HL-60 (cell line): ENCODE results near the gene TSPEAR.

Experiments
- DNase-seq, 2 experiments: peaks; one replicate each; pipeline ENCODE4 v3.0.0-alpha.2; 2010 to 2020; ENCODE audit warnings: low read depth in 1 of 2, low spot score in 1 of 2
- H3K27ac ChIP-seq: fragments of 250-450 bp; sonication (Bioruptor Pico); replicated peaks from 2 replicates; pipeline ENCODE4 v1.5.1; 2020; ENCODE audit warnings: mild to moderate bottlenecking, moderate library complexity
- H3K27me3 ChIP-seq: fragments of 250-450 bp; sonication (Bioruptor Pico); 2 replicates; pipeline ENCODE4 v1.5.1; 2021; ENCODE audit warnings: mild to moderate bottlenecking, moderate library complexity; ENCODE audit not compliant: insufficient read depth, poor library complexity, severe bottlenecking
- H3K4me3 ChIP-seq: replicated peaks from 2 replicates; pipeline ENCODE4 v1.5.1; 2011; ENCODE audit warnings: mild to moderate bottlenecking, control low read depth, low read length; ENCODE audit not compliant: insufficient read depth
- GABPA ChIP-seq: IDR thresholded peaks from 2 replicates; pipeline ENCODE4 v1.6.1; 2012; ENCODE audit warnings: low read depth
- POLR2AphosphoS5 ChIP-seq: IDR thresholded peaks from 2 replicates; pipeline ENCODE4 v1.6.1; 2012; ENCODE audit warnings: low read depth
- SPI1 ChIP-seq: IDR thresholded peaks from 2 replicates; pipeline ENCODE4 v1.6.1; 2012; ENCODE audit warnings: low read depth, mild to moderate bottlenecking, borderline replicate concordance
- TF ChIP-seq, protein P1 (sequence below): IDR thresholded peaks from one replicate; pipeline ENCODE4 v1.5.1; 2011; ENCODE audit warnings: low read length, control low read depth, inconsistent platforms; ENCODE audit not compliant: insufficient read depth
- TF ChIP-seq, protein P2 (sequence below): IDR thresholded peaks from 2 replicates; pipeline ENCODE4 v1.6.1; 2012; ENCODE audit warnings: low read depth; ENCODE audit not compliant: insufficient replicate concordance

The TSPEAR gene

DNA sequence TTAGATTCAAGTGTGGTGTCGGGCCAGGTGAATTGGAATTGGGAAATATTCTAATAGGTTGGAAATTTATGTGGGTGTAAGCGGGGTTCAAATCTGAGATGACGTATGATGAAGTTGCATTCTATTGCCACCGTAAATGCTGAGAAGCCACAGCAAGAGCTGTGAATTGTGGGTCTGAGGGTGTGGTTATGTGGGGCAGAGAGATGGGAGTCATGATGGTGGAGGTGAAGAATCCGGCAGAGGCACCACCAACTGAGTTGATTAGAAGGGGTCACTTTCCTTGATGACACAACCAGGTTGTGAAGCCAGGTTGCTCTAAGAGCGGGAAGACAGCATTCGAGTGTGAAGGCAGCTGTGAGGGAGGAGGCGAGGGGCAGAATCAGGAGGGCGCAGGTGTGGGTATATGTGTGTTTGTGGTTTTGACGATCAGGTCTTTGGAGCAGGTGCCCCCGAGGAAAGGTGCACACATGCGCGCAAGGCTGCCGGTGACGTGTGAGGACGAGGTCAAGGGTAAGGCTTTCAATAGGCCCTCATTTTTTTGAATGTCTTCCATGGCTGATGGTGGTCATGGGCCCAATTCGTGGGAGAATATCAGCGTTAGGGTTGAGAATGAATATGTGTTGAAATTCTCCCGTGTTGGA lies 237.3 kb downstream of the TSPEAR start:
- Histone ChIP-seq H3K27ac (no peak overlapping the region), H3K4me3 (no peak overlapping the region), H3K27me3 (no peaks in the 10 kb centered on the region)
- no peak for DNase-seq
- TF ChIP-seq GABPA, result no peak
- no peak for TF ChIP-seq SPI1
- TF ChIP-seq POLR2AphosphoS5, result no peak
- TF ChIP-seq, protein P1, sequence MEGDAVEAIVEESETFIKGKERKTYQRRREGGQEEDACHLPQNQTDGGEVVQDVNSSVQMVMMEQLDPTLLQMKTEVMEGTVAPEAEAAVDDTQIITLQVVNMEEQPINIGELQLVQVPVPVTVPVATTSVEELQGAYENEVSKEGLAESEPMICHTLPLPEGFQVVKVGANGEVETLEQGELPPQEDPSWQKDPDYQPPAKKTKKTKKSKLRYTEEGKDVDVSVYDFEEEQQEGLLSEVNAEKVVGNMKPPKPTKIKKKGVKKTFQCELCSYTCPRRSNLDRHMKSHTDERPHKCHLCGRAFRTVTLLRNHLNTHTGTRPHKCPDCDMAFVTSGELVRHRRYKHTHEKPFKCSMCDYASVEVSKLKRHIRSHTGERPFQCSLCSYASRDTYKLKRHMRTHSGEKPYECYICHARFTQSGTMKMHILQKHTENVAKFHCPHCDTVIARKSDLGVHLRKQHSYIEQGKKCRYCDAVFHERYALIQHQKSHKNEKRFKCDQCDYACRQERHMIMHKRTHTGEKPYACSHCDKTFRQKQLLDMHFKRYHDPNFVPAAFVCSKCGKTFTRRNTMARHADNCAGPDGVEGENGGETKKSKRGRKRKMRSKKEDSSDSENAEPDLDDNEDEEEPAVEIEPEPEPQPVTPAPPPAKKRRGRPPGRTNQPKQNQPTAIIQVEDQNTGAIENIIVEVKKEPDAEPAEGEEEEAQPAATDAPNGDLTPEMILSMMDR, result no peak
- TF ChIP-seq, protein P2, sequence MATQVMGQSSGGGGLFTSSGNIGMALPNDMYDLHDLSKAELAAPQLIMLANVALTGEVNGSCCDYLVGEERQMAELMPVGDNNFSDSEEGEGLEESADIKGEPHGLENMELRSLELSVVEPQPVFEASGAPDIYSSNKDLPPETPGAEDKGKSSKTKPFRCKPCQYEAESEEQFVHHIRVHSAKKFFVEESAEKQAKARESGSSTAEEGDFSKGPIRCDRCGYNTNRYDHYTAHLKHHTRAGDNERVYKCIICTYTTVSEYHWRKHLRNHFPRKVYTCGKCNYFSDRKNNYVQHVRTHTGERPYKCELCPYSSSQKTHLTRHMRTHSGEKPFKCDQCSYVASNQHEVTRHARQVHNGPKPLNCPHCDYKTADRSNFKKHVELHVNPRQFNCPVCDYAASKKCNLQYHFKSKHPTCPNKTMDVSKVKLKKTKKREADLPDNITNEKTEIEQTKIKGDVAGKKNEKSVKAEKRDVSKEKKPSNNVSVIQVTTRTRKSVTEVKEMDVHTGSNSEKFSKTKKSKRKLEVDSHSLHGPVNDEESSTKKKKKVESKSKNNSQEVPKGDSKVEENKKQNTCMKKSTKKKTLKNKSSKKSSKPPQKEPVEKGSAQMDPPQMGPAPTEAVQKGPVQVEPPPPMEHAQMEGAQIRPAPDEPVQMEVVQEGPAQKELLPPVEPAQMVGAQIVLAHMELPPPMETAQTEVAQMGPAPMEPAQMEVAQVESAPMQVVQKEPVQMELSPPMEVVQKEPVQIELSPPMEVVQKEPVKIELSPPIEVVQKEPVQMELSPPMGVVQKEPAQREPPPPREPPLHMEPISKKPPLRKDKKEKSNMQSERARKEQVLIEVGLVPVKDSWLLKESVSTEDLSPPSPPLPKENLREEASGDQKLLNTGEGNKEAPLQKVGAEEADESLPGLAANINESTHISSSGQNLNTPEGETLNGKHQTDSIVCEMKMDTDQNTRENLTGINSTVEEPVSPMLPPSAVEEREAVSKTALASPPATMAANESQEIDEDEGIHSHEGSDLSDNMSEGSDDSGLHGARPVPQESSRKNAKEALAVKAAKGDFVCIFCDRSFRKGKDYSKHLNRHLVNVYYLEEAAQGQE, result no peak

- Histone ChIP-seq H3K4me3 (no peak overlapping the region), H3K27ac (no peak overlapping the region), H3K27me3 (no peaks in the 10 kb centered on the region)
- no peak for TF ChIP-seq GABPA
- no peak for DNase-seq
These were observed 239.4 kb downstream of the TSPEAR start for GRCh38 chr21:44471996-44472395.

GRCh38 chr21:44471341-44471740 lies 240.0 kb downstream of the TSPEAR start:
- DNase-seq, result no peak
- TF ChIP-seq SPI1 (no peak), POLR2AphosphoS5 (no peak), GABPA (no peak)
- TF ChIP-seq, protein P2, result no peak
- TF ChIP-seq, protein P1, result no peak
- Histone ChIP-seq H3K27ac (no peak overlapping the region), H3K27me3 (no peaks in the 10 kb centered on the region), H3K4me3 (no peak overlapping the region)

GRCh38 chr21:44467859-44468195 lies 243.5 kb downstream of the TSPEAR start:
- no peak overlapping the region for H3K27ac ChIP-seq
- no peak for TF ChIP-seq SPI1
- no peak for TF ChIP-seq POLR2AphosphoS5
- TF ChIP-seq, protein P2, result no peak
- TF ChIP-seq, protein P1, result no peak
- no peak for TF ChIP-seq GABPA
- no peak overlapping the region for H3K4me3 ChIP-seq
- no peak for DNase-seq
- H3K27me3 ChIP-seq, result no peaks in the 10 kb centered on the region
